Measurements from ENCODE around the gene GBA2. TPM values are rescaled to one million over a fixed set of nuclear protein-coding genes. Genes with fewer than 3 reads are reported as not detected.

The GBA2 gene
- 92.0 TPM for total RNA-seq

DNA sequence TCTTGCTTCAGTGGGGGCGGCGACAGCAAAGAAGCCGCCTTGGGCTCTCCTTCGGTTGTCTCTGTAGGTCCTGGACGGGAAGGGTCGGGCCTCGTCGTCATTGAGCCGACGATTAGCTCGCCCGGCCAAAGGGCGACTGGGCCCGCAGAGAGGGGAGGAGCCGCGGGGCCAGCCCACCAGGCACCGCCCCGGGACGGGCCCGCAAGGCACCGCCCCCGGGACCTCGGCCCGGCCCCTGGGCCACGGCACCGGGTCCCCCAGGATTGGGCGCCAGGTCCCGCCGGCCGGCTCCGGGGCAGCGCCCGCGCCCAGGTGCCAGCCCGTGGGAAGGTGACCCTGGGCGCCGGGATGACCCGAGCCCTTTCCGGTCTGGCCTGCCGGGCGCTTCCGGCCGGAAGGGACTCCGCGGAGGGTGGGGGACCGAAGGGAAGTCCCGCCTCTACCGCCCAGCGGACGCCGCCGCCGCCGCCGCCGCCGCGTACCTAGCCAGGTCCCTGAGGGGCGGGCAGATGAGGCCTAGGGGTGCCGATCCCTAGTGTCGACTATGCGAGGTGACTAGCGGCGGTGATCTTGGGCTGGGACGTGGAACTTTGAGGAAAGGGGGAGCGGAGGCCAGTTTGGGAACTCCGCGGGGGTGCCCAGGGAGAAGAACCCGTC lies at the start of gene GBA2, which contains the start of gene RGP1:
TSS of gene GBA2 (minus strand) at position 371 of the 657 bp plus-strand sequence. CDS start 524 bp downstream, outside the sequence.
TSS of gene RGP1 (plus strand) at position 430 of the 657 bp plus-strand sequence. CDS start 469 bp downstream, outside the sequence.

DNA sequence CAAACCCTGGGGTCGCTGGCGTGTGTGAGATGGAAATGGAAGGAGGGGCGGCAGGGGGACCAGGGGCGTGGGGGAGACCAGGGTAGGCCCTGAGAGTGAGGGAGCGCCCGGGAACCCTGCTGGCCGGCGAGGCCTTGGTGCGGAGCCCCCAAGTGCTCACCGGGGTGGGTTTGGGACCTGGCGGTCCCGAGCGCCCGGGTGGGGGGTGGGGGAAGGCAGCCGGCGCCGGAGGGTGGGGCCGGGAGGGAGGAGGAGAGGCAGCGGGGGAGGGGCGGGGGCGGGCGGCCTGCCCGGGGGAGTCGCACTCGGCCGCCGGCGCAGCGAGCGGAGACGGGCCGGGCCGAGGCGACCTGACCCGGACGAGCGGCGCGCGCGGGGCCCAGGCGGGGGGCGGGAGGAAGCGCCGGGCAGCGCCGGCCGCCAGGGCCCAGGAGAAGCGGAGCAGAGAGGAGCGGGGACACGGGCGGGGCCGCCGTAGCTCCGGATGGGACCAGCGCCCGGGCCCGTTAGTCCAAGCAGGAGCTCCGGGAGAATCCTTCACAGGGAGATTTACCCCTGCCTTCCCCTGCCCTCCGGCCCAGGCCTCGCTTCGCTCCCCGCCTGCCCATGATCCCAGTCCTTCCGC lies 42.4 kb upstream of the GBA2 start, which contains the start of gene NPR2:
TSS of gene NPR2 (plus strand) at position 295 of the 625 bp plus-strand sequence. CDS start 818 bp downstream, outside the sequence.

DNA sequence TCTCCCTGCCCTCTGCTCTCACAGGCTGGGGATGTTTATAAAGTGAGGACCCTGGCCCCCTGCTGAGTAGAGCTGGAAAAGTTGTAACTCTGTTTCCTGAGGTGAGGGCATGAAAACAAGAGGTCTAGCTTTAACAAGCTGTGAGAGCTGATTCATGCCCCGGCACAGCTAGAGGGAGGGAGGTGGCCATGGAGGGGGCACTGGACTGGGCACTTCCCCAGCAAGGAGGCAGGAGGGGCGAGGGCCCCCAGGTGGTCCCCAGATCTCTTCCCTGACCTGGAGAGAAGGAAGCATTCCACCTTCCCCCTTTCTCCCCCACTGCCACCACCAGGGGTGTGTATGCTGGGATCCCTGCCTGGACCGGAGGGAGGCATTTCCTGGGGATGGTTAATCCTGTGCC lies 5.2 kb upstream of the GBA2 start, which contains the start of gene MSMP:
TSS of gene MSMP (minus strand) at position 13 of the 400 bp plus-strand sequence. CDS start 147 bp downstream, outside the sequence.

DNA sequence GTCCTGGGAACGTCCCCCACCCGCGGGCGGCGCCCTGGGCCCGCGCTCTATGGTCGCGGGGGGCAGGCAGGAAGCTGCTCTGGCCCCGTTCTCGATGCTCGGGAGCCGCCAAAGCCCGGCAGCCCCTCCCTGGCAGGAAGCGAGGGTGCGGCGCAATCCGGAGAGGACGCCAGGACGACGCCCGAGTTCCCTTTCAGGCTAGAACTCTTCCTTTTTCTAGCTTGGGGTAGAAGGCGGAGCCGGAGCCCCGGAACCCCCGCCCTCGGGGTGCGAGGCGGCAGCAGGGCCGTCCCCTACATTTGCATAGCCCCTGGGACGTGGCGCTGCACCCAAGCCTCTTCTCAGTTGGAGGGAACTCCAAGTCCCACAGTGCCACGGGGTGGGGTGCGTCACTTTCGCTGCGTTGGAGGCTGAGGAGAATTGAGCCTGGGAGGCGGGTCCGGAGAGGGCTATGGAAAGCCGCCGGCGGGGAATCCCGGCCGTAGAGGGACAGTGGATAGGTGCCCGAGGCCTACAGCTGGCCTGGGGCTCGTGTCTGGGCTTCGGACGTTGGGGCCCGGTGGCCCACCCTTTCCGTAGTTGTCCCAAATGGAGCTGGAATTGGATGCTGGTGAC lies 16.7 kb downstream of the GBA2 start, which contains the start of the genes CREB3 and TLN1:
TSS of gene CREB3 (plus strand) at position 482 of the 615 bp plus-strand sequence. CDS start at position 589, 107 bp downstream.
TSS of gene TLN1 (minus strand) at position 11 of the 615 bp plus-strand sequence. CDS start 6,501 bp downstream, outside the sequence.

DNA sequence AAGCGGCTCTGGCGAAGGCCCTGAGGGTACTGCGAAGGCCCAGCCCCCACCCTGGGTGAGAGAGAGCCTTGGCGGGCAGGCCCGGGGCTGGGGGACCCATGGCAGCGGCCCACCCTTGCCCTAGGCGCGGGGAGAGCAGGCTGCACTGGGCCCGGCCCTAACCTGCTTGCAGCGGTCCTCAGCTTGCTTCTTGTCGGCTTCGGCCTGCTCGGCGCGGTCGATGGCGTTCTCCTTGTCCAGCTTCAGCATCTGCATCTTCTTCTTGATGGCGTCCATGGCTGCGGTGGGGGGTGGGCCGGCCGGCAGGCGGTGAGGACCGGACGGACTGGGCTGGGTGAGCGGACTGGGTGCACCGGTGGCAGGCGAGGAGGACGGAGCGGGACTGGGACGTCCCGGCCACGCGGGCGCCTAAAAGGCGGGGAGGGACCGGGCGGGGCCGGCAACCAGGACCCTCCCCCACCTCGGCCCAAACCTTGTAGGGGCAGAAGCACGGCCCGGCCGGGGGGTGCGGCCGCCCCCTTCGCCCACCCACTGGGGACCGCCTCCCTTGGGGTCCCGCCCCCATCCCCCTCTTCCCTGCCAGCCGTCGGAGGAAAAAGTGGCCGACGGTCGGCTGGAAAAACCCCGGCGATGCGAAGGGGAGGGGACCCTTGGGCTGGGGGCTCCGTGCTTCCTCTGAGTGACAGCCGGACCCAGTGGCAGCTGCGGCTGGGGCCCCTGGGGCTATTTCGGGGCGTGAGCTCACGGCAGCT lies 59.3 kb downstream of the GBA2 start, which contains the start of gene TPM2:
TSS of gene TPM2 (minus strand) at position 384 of the 752 bp plus-strand sequence. CDS start at position 276, 108 bp downstream.

Small RNA genes within 50 kb of the gene (small RNA-seq; reads per million reads assigned to genes)
- gene MIR6853 (ENCODE audit: low replicate concordance), result not detected

Other genes starting within 250 kb of the GBA2 start
- gene TESK1, start 144.0 kb downstream of the GBA2 start, total RNA-seq, result 19.1 TPM
- not detected for gene CD72, start 130.8 kb downstream of the GBA2 start, total RNA-seq
- not detected for gene SIT1, start 98.3 kb downstream of the GBA2 start, total RNA-seq
- gene RMRP, start 91.2 kb downstream of the GBA2 start, total RNA-seq, result 78,439 TPM
- gene CCDC107, start 90.9 kb downstream of the GBA2 start, total RNA-seq, result 9.7 TPM
- 0.31 TPM for gene ARHGEF39, start 84.0 kb downstream of the GBA2 start, total RNA-seq
- gene CA9, start 75.3 kb downstream of the GBA2 start, total RNA-seq, result not detected
- 15.7 TPM for gene TPM2, start 59.3 kb downstream of the GBA2 start, total RNA-seq
- 26.6 TPM for gene TLN1, start 17.0 kb downstream of the GBA2 start, total RNA-seq
- gene CREB3, start 16.6 kb downstream of the GBA2 start, total RNA-seq, result 30.0 TPM
- 20.0 TPM for gene RGP1, start 59 bp upstream of the GBA2 start, total RNA-seq
- gene MSMP, start 5.0 kb upstream of the GBA2 start, total RNA-seq, result not detected
- gene NPR2, start 42.4 kb upstream of the GBA2 start, total RNA-seq, result 19.4 TPM
- 4.1 TPM for gene SPAG8, start 63.0 kb upstream of the GBA2 start, total RNA-seq
- 7.8 TPM for gene HINT2, start 65.8 kb upstream of the GBA2 start, total RNA-seq
- gene FAM221B, start 79.5 kb upstream of the GBA2 start, total RNA-seq, result not detected
- gene TMEM8B, start 80.0 kb upstream of the GBA2 start, total RNA-seq, result 12.5 TPM
- gene OR13J1, start 121.2 kb upstream of the GBA2 start, total RNA-seq, result not detected
- gene HRCT1, start 157.0 kb upstream of the GBA2 start, total RNA-seq, result 0.63 TPM
- gene SPAAR, start 160.3 kb upstream of the GBA2 start, total RNA-seq, result 0.31 TPM
- gene OR2S2, start 208.9 kb upstream of the GBA2 start, total RNA-seq, result not detected

Measured in parietal lobe (tissue), 2 donors.